OCI-LY7 (cell line): ENCODE results near the gene PRX. TPM values are rescaled to one million over a fixed set of nuclear protein-coding genes. Genes with fewer than 3 reads are reported as not detected.
A peak's percentile ranks its signal among the peaks of the same experiment; 100 is the strongest.

Experiments used
- BruUV-seq: library from RNA; stranded (reverse); fragments of 400-500 nt; replicated peaks from 2 replicates; lab custom pipeline; 2021; lab: Mats Ljungman, UMichigan
- CTCF ChIA-PET: fragments of 300-600 bp; sonication (Branson Sonifier 250); formaldehyde crosslinking; loops from one replicate; lab custom pipeline; 2022; ENCODE audit warnings: antibody characterized with exemption; ENCODE audit not compliant: unreplicated experiment; lab: Charles Lee
- POLR2A ChIA-PET: fragments of 300-600 bp; sonication (Branson Sonifier 250); formaldehyde crosslinking; loops from one replicate; lab custom pipeline; 2022; ENCODE audit warnings: antibody characterized with exemption; lab: Charles Lee
- DNase-seq: peaks from one replicate; pipeline ENCODE4 v3.0.0-alpha.2; 2015; ENCODE audit warnings: low spot score
- H2AFZ ChIP-seq: fragments of 200-600 bp; sonication (generic), shearing (Covaris generic); 2 replicates; pipeline ENCODE4 v1.6.1; 2014; ENCODE audit warnings: mild to moderate bottlenecking, antibody characterized with exemption, low read length, moderate library complexity
- H3K27ac ChIP-seq: fragments of 200-600 bp; sonication (generic); 2 replicates; pipeline ENCODE4 v1.5.1; 2014; ENCODE audit warnings: mixed run types, low read depth, mild to moderate bottlenecking, moderate library complexity, low read length, inconsistent platforms; ENCODE audit not compliant: poor library complexity, severe bottlenecking
- H3K36me3 ChIP-seq: fragments of 200-600 bp; sonication (generic); 2 replicates; pipeline ENCODE4 v1.6.1; 2014; ENCODE audit warnings: mild to moderate bottlenecking, antibody characterized with exemption, low read length, moderate library complexity, mixed read lengths; ENCODE audit not compliant: insufficient read depth
- H3K4me1 ChIP-seq: fragments of 200-600 bp; sonication (generic); 2 replicates; pipeline ENCODE4 v1.5.1; 2014; ENCODE audit warnings: mild to moderate bottlenecking, low read length; ENCODE audit not compliant: insufficient read depth, poor library complexity, severe bottlenecking
- H3K4me2 ChIP-seq: fragments of 200-600 bp; sonication (generic); 2 replicates; pipeline ENCODE4 v1.6.1; 2014; ENCODE audit warnings: mild to moderate bottlenecking, low read length
- H3K4me3 ChIP-seq: fragments of 200-600 bp; sonication (generic); 2 replicates; pipeline ENCODE4 v1.5.1; 2014; ENCODE audit warnings: mild to moderate bottlenecking, low read depth, low read length; ENCODE audit not compliant: poor library complexity, severe bottlenecking
- H3K79me2 ChIP-seq: fragments of 200-600 bp; sonication (generic); 2 replicates; pipeline ENCODE4 v1.6.1; 2016; ENCODE audit warnings: low read depth, mild to moderate bottlenecking, low read length, moderate library complexity, mixed read lengths; ENCODE audit not compliant: insufficient read depth
- H3K9me2 ChIP-seq: fragments of 200-600 bp; sonication (generic); 2 replicates; pipeline ENCODE4 v1.6.1; 2016; ENCODE audit warnings: mild to moderate bottlenecking, low read length, mixed read lengths; ENCODE audit not compliant: insufficient read depth
- H3K9me3 ChIP-seq: fragments of 200-600 bp; sonication (generic); 2 replicates; pipeline ENCODE4 v1.6.1; 2014; ENCODE audit warnings: mild to moderate bottlenecking, mixed run types, low read length, mixed read lengths
- H4K20me1 ChIP-seq: fragments of 200-600 bp; sonication (generic); 2 replicates; pipeline ENCODE4 v1.6.1; 2014; ENCODE audit warnings: mild to moderate bottlenecking, antibody characterized with exemption, low read length, moderate library complexity, mixed read lengths; ENCODE audit not compliant: insufficient read depth
- EZH2phosphoT487 ChIP-seq: fragments of 200-600 bp; sonication (generic); IDR thresholded peaks from 2 replicates; pipeline ENCODE4 v1.6.1; 2018; ENCODE audit warnings: low read depth, borderline replicate concordance, mild to moderate bottlenecking, mixed run types, antibody characterized with exemption, low read length, moderate library complexity, mixed read lengths
- intact Hi-C: fragments of 100-400 bp; cut with micrococcal nuclease; formaldehyde crosslinking; loops from one replicate; pipeline ENCODE4 v1.10.0; 2022; ENCODE audit not compliant: unreplicated experiment
- total RNA-seq, 2 experiments: library from RNA; depleted of rRNA in 1 of 2; stranded (reverse); fragments of >200 nt in 1 of 2; shearing (Covaris generic) in 1 of 2; gene quantifications; 2 replicates each; pipeline ENCODE4 v1.2.3, GENCODE V29; 2014 to 2022
- TF ChIP-seq, protein P1 (sequence below): fragments of 200-600 bp; sonication (generic); conservative IDR thresholded peaks from 2 replicates; pipeline ENCODE4 v1.5.1; 2014; ENCODE audit warnings: mild to moderate bottlenecking, antibody characterized with exemption, low read length, moderate library complexity, mixed read lengths

Gene PRX
- total RNA-seq, 2 experiments from 2014 or later = 2.2 to 4.9 TPM

- BruUV-seq = no TSS peak
- no peaks in the 10 kb centered on the region for H3K79me2 ChIP-seq
- H4K20me1 ChIP-seq = no peaks in the 10 kb centered on the region
- POLR2A ChIA-PET = interaction anchor here (0.6 to 1.7 kb wide), 6 partner anchors 9 to 41 kb away, joined by 3 to 7 read pairs (median 4); no protein-coding TSS in a partner anchor
- DNase-seq = no peak
- intact Hi-C loops = no loop called here
- no peak overlapping the region for H2AFZ ChIP-seq
- H3K9me3 ChIP-seq = no peaks in the 10 kb centered on the region
- H3K36me3 ChIP-seq = no peaks in the 10 kb centered on the region
- CTCF ChIA-PET = interaction anchor here (3.3 kb wide), 1 partner anchor 8 kb away, joined by 10 read pairs; no protein-coding TSS in a partner anchor
- peaks cover 61% of the 10 kb centered on the region for H3K4me1 ChIP-seq
- H3K27ac ChIP-seq = peak overlapping the region; percentile 82
- TF ChIP-seq EZH2phosphoT487 = no peak
- TF ChIP-seq, protein P1, sequence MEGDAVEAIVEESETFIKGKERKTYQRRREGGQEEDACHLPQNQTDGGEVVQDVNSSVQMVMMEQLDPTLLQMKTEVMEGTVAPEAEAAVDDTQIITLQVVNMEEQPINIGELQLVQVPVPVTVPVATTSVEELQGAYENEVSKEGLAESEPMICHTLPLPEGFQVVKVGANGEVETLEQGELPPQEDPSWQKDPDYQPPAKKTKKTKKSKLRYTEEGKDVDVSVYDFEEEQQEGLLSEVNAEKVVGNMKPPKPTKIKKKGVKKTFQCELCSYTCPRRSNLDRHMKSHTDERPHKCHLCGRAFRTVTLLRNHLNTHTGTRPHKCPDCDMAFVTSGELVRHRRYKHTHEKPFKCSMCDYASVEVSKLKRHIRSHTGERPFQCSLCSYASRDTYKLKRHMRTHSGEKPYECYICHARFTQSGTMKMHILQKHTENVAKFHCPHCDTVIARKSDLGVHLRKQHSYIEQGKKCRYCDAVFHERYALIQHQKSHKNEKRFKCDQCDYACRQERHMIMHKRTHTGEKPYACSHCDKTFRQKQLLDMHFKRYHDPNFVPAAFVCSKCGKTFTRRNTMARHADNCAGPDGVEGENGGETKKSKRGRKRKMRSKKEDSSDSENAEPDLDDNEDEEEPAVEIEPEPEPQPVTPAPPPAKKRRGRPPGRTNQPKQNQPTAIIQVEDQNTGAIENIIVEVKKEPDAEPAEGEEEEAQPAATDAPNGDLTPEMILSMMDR = no peak
- H3K4me3 ChIP-seq = no peak overlapping the region
- H3K9me2 ChIP-seq = no peaks in the 10 kb centered on the region
- H3K4me2 ChIP-seq = peak overlapping the region; percentile 55; the same call in 1 of the 2 replicates
These were observed 1.1 kb downstream of the PRX start for GRCh38 chr19:40411958-40412499.

DNA sequence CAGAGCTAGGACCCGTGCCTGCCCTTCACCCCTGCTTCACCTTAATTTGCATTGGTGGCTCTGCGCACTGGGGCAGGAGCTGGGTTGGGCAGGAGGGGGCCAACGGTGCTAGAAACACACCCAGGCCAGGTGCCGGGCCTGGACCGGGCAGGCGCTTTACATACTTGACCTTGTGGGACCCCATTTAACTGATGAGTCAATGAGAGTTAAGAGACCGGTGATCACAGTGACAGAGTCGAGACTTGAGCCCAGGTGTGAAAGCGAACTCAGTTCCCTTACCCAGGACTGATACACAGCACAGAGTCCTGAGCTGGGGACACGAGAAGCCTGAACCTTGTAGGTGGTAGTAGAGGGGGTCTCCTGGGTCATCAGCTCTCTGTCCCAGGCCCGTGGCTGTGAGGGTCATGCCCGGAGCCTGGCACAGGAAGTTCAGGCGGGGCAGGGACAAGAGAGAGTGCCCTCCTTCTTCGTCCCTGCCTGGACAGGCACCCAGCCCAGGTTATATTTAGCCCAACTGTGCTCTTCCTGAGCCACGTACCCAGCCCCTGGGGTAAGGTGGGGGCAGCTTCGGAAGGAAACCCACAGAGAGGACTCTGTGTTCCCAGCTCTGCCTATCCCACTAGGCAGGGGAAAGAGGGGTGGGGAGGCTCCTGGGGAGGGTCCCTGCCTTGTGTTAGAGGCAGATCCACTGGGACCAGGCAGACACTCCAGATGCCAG is 1.9 kb downstream of the PRX start:
- no peaks in the 10 kb centered on the region for H3K36me3 ChIP-seq
- CTCF ChIA-PET = interaction anchor here (0.6 to 3.3 kb wide), 3 partner anchors 9 to 189 kb away, joined by 4 to 10 read pairs (median 5); no protein-coding TSS in a partner anchor
- no TSS peak for BruUV-seq
- peaks cover 53% of the 10 kb centered on the region for H3K4me1 ChIP-seq
- H4K20me1 ChIP-seq = no peaks in the 10 kb centered on the region
- POLR2A ChIA-PET = interaction anchor here (0.6 to 1.7 kb wide), 9 partner anchors 8 to 64 kb away, joined by 3 to 7 read pairs (median 4); partner anchors contain the start of gene SERTAD1
- peak; percentile 65 for DNase-seq
- H3K4me2 ChIP-seq = peak overlapping the region; percentile 55
- peak overlapping the region; percentile 76 for H2AFZ ChIP-seq
- H3K9me3 ChIP-seq = no peaks in the 10 kb centered on the region
- no peaks in the 10 kb centered on the region for H3K79me2 ChIP-seq
- no peaks in the 10 kb centered on the region for H3K9me2 ChIP-seq
- TF ChIP-seq, protein P1 = no peak
- TF ChIP-seq EZH2phosphoT487 = no peak
- peak overlapping the region; percentile 82 for H3K27ac ChIP-seq
- H3K4me3 ChIP-seq = no peak overlapping the region
- intact Hi-C loops = no loop called here
